Trophoblast cell (in vitro differentiated cells and primary cell): Measurements from ENCODE around the gene COL5A1.

ENCODE experiments used
- DNase-seq, 2 donors: peaks; one replicate each; pipeline ENCODE4 v3.0.0-alpha.2; 2016
- H2AFZ ChIP-seq: 2 replicates; pipeline ENCODE4 v1.6.1; 2013; ENCODE audit warnings: low read length, moderate library complexity, mild to moderate bottlenecking; ENCODE audit not compliant: insufficient read depth, poor library complexity
- H2AK5ac ChIP-seq: 2 replicates; pipeline ENCODE4 v1.6.1; 2013; ENCODE audit warnings: mild to moderate bottlenecking, low read length
- H2BK120ac ChIP-seq: 2 replicates; pipeline ENCODE4 v1.6.1; 2013; ENCODE audit warnings: low read length, mild to moderate bottlenecking, moderate library complexity; ENCODE audit not compliant: insufficient read depth, poor library complexity
- H2BK12ac ChIP-seq: 2 replicates; pipeline ENCODE4 v1.6.1; 2013; ENCODE audit warnings: mild to moderate bottlenecking, low read length, moderate library complexity
- H2BK5ac ChIP-seq: 2 replicates; pipeline ENCODE4 v1.6.1; 2013; ENCODE audit warnings: low read length, low read depth, moderate library complexity, mild to moderate bottlenecking; ENCODE audit not compliant: poor library complexity
- H3K14ac ChIP-seq: 2 replicates; pipeline ENCODE4 v1.6.1; 2013; ENCODE audit warnings: mild to moderate bottlenecking, low read length
- H3K18ac ChIP-seq: 2 replicates; pipeline ENCODE4 v1.6.1; 2013; ENCODE audit warnings: mild to moderate bottlenecking, low read length
- H3K23ac ChIP-seq: 2 replicates; pipeline ENCODE4 v1.6.1; 2013; ENCODE audit warnings: low read length
- H3K27ac ChIP-seq: 2 replicates; pipeline ENCODE4 v1.5.1; 2013; ENCODE audit warnings: low read depth, mild to moderate bottlenecking, inconsistent platforms, low read length, moderate library complexity
- H3K27me3 ChIP-seq: 2 replicates; pipeline ENCODE4 v1.6.1; 2013; ENCODE audit warnings: inconsistent platforms, mild to moderate bottlenecking, low read length, moderate library complexity; ENCODE audit not compliant: insufficient read depth
- H3K36me3 ChIP-seq, 2 experiments: 1 replicate in 1 of 2; 2 replicates in 1 of 2; pipeline ENCODE4 v1.6.1; 2013; ENCODE audit warnings: low read length in 2 of 2, mild to moderate bottlenecking in 2 of 2, moderate library complexity in 1 of 2; ENCODE audit not compliant: insufficient read depth in 2 of 2, control insufficient read depth in 1 of 2
- H3K4ac ChIP-seq: 2 replicates; pipeline ENCODE4 v1.6.1; 2013; ENCODE audit warnings: low read depth, mild to moderate bottlenecking, low read length, moderate library complexity
- H3K4me1 ChIP-seq, 2 experiments: 1 replicate in 1 of 2; 2 replicates in 1 of 2; pipeline ENCODE4 v1.6.1; 2013; ENCODE audit warnings: low read length in 2 of 2, mild to moderate bottlenecking in 2 of 2, moderate library complexity in 1 of 2; ENCODE audit not compliant: insufficient read depth in 2 of 2, control insufficient read depth in 1 of 2
- H3K4me2 ChIP-seq: 2 replicates; pipeline ENCODE4 v1.6.1; 2013; ENCODE audit warnings: inconsistent platforms, mild to moderate bottlenecking, low read length, moderate library complexity
- H3K4me3 ChIP-seq: 2 replicates; pipeline ENCODE4 v1.5.1; 2013; ENCODE audit warnings: mild to moderate bottlenecking, low read depth, low read length, inconsistent platforms
- H3K79me1 ChIP-seq: one replicate; pipeline ENCODE4 v1.6.1; 2013; ENCODE audit warnings: low read length
- H3K79me2 ChIP-seq: 2 replicates; pipeline ENCODE4 v1.6.1; 2013; ENCODE audit warnings: low read length, mild to moderate bottlenecking; ENCODE audit not compliant: control insufficient read depth, insufficient read depth, poor library complexity
- H3K9ac ChIP-seq: 2 replicates; pipeline ENCODE4 v1.6.1; 2013; ENCODE audit warnings: mild to moderate bottlenecking, low read length
- H3K9me3 ChIP-seq: 2 replicates; pipeline ENCODE4 v1.6.1; 2013; ENCODE audit warnings: low read depth, mild to moderate bottlenecking, control low read depth, inconsistent platforms, low read length; ENCODE audit not compliant: insufficient read depth
- H4K12ac ChIP-seq: 2 replicates; pipeline ENCODE4 v1.6.1; 2013; ENCODE audit warnings: low read depth, mild to moderate bottlenecking, low read length, moderate library complexity
- H4K8ac ChIP-seq: 2 replicates; pipeline ENCODE4 v1.6.1; 2013; ENCODE audit warnings: low read depth, mild to moderate bottlenecking, low read length, moderate library complexity
- H4K91ac ChIP-seq: one replicate; pipeline ENCODE4 v1.6.1; 2013; ENCODE audit warnings: low read depth, mild to moderate bottlenecking, low read length, moderate library complexity
- WGBS: extraction: QIAGEN DNeasy Blood & Tissue Kit; methylation state at CpG from one replicate; pipeline ENCODE4 v1.1.7; 2013; ENCODE audit warnings: missing lambda C conversion rate; ENCODE audit not compliant: insufficient read length, insufficient coverage; ENCODE audit errors: extremely low coverage; 5-methylcytosine and 5-hydroxymethylcytosine counted together

COL5A1 gene

DNA sequence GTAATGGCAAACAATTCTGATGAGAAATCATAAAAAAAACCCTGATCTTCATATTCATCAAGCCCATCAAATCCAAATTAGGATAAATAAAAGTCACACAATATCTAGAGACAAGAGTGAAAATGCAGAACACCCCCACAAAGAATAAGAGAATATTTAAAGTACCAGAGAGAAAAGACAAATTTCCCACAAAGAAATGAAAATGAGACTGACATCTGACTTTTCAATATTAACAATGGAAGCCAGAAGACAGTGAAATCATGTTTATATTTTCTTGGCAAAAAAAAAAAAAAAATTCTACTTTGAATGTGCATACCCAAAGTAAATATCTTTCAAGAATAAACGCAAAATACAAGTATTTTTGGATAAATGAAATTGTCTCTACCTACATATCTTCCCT, 28.9 kb upstream of the COL5A1 start:
- Histone ChIP-seq H2BK120ac (no peak overlapping the region), H3K27ac (no peak overlapping the region), H3K14ac (no peak overlapping the region), H3K9me3 (no peaks in the 10 kb centered on the region), H3K9ac (no peak overlapping the region), H3K27me3 (no peaks in the 10 kb centered on the region), H3K79me2 (no peaks in the 10 kb centered on the region), H4K12ac (no peak overlapping the region), H4K8ac (no peak overlapping the region), H2AFZ (no peak overlapping the region), H3K23ac (no peak overlapping the region), H2AK5ac (no peak overlapping the region), H3K4ac (no peak overlapping the region), H3K4me1 (no peaks in the 10 kb centered on the region), H3K4me2 (no peak overlapping the region), H4K91ac (no peak overlapping the region), H3K4me3 (no peak overlapping the region), H2BK5ac (no peak overlapping the region), H3K18ac (no peak overlapping the region), H3K36me3 (no peaks in the 10 kb centered on the region), H2BK12ac (no peak overlapping the region), H3K79me1 (no peaks in the 10 kb centered on the region)
- no CpG with 5 or more reads among the region's 1 CpG for WGBS
- no peak for DNase-seq

DNA sequence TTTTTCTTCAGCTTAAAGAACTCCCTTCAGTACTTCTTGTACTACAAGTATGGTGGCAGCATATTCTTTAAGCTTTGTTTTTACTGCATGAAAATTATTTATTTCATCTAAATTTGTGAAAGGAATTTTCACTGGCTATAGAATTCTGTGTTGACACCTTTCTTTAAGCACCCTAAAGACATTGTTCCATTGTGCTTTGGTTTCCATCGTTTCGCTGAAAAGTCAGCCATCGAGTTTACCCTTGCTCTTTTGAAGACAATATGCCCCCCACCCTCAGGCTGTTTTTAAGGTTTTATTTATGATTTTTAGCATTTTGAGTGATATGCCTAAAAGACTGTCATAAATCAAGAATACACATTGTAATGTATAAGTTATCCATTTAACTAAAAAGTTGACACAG, 27.3 kb upstream of the COL5A1 start:
- H4K91ac ChIP-seq, result no peak overlapping the region
- H3K14ac ChIP-seq, result no peak overlapping the region
- H3K79me2 ChIP-seq, result no peaks in the 10 kb centered on the region
- no peak overlapping the region for H2AK5ac ChIP-seq
- H3K27me3 ChIP-seq, result no peaks in the 10 kb centered on the region
- no peak overlapping the region for H4K12ac ChIP-seq
- no CpG with 5 or more reads among the region's 3 CpGs for WGBS
- no peak overlapping the region for H2AFZ ChIP-seq
- H4K8ac ChIP-seq, result no peak overlapping the region
- no peak overlapping the region for H2BK120ac ChIP-seq
- H3K4me2 ChIP-seq, result no peak overlapping the region
- H3K4ac ChIP-seq, result no peak overlapping the region
- H3K36me3 ChIP-seq, result no peaks in the 10 kb centered on the region
- no peak overlapping the region for H3K27ac ChIP-seq
- H3K9me3 ChIP-seq, result no peaks in the 10 kb centered on the region
- peaks cover 3 to 4% of the 10 kb centered on the region in 2 experiments for H3K4me1 ChIP-seq
- no peak overlapping the region for H3K4me3 ChIP-seq
- H3K18ac ChIP-seq, result no peak overlapping the region
- no peak overlapping the region for H3K9ac ChIP-seq
- H3K79me1 ChIP-seq, result no peaks in the 10 kb centered on the region
- no peak overlapping the region for H2BK12ac ChIP-seq
- DNase-seq, result no peak
- H2BK5ac ChIP-seq, result no peak overlapping the region
- no peak overlapping the region for H3K23ac ChIP-seq

DNA sequence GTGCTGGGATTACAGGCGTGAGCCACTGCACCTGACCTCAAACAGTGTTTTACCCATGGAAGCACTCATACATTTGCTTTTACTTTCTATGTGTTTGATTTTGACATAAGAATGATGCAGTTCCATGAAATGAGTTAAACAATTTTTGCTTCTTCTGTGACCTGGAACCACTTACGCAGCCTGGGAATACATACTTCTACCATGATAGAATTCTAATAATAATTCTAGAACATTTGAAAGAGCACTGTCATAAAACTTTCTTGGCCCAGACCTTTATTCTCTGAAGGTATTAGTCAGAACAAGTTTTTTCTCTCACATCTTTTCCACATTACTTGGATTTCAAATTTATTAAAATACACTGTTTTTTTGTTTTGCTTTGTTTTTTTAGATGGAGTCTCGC, 25.3 kb upstream of the COL5A1 start:
- WGBS, result no CpG with 5 or more reads among the region's 3 CpGs
- H2BK12ac ChIP-seq, result no peak overlapping the region
- DNase-seq, result no peak
- H3K36me3 ChIP-seq, result no peaks in the 10 kb centered on the region
- no peak overlapping the region for H2AFZ ChIP-seq
- no peak overlapping the region for H4K8ac ChIP-seq
- H2BK120ac ChIP-seq, result no peak overlapping the region
- H3K14ac ChIP-seq, result no peak overlapping the region
- no peak overlapping the region for H4K91ac ChIP-seq
- no peak overlapping the region for H2BK5ac ChIP-seq
- H4K12ac ChIP-seq, result no peak overlapping the region
- no peak overlapping the region for H3K9ac ChIP-seq
- no peak overlapping the region for H3K4me2 ChIP-seq
- peaks cover 7 to 13% of the 10 kb centered on the region in 2 experiments for H3K4me1 ChIP-seq
- H3K27ac ChIP-seq, result no peak overlapping the region
- no peaks in the 10 kb centered on the region for H3K79me2 ChIP-seq
- H3K4me3 ChIP-seq, result no peak overlapping the region
- peaks cover 2% of the 10 kb centered on the region for H3K9me3 ChIP-seq
- no peak overlapping the region for H3K18ac ChIP-seq
- H3K79me1 ChIP-seq, result peaks cover 7% of the 10 kb centered on the region
- H2AK5ac ChIP-seq, result no peak overlapping the region
- no peak overlapping the region for H3K4ac ChIP-seq
- no peaks in the 10 kb centered on the region for H3K27me3 ChIP-seq
- no peak overlapping the region for H3K23ac ChIP-seq

DNA sequence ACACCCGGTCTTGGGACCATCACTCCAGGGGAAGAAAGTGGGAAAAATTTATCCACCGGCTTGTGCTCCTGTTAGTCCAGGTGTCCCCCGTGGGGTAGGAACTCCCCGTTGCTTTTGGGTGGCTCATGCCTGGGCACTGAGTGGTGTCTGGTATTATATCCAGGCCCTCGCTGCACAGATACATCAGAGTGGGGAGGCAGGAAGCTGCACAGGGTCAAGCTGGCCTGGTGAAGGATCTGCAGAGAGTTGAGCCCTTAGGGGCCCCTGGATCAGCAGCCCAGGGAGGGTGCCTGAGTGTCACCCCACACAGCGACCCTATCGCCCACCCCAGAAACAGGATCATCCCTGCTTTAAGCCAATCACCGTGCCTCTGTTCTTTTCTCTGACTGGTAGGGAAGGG, 24.4 kb upstream of the COL5A1 start:
- no peaks in the 10 kb centered on the region for H3K27me3 ChIP-seq
- no peak overlapping the region for H2AK5ac ChIP-seq
- H2AFZ ChIP-seq, result no peak overlapping the region
- H3K9ac ChIP-seq, result no peak overlapping the region
- no CpG with 5 or more reads among the region's 8 CpGs for WGBS
- no peak overlapping the region for H3K27ac ChIP-seq
- no peak for DNase-seq
- no peak overlapping the region for H4K91ac ChIP-seq
- peaks cover 7 to 18% of the 10 kb centered on the region in 2 experiments for H3K4me1 ChIP-seq
- peaks cover 7% of the 10 kb centered on the region for H3K79me1 ChIP-seq
- peaks cover 2% of the 10 kb centered on the region for H3K9me3 ChIP-seq
- H3K79me2 ChIP-seq, result no peaks in the 10 kb centered on the region
- H3K18ac ChIP-seq, result no peak overlapping the region
- no peak overlapping the region for H3K4me2 ChIP-seq
- no peak overlapping the region for H2BK120ac ChIP-seq
- no peaks in the 10 kb centered on the region for H3K36me3 ChIP-seq
- H3K14ac ChIP-seq, result no peak overlapping the region
- H4K12ac ChIP-seq, result no peak overlapping the region
- H3K4me3 ChIP-seq, result no peak overlapping the region
- H2BK5ac ChIP-seq, result no peak overlapping the region
- H3K23ac ChIP-seq, result no peak overlapping the region
- H2BK12ac ChIP-seq, result no peak overlapping the region
- no peak overlapping the region for H4K8ac ChIP-seq
- H3K4ac ChIP-seq, result no peak overlapping the region
